OCI-LY3 (cell line): ENCODE results near the gene ZDHHC14.
"Not testable (repeated sequence)": the region's sequence is repeated elsewhere in the genome, so short reads cannot be mapped to it uniquely, and the experiment has no call there.

Source experiments
- H2AFZ ChIP-seq: fragments of 200-600, 300-600 bp; shearing (Covaris generic); 2 replicates; pipeline ENCODE4 v1.6.0; 2014; ENCODE audit warnings: antibody characterized with exemption, low read depth, low read length
- H3K27ac ChIP-seq: fragments of 200-600, 300-600 bp; sonication (generic); 2 replicates; pipeline ENCODE4 v1.5.1; 2014; ENCODE audit warnings: mild to moderate bottlenecking, low read length, moderate library complexity, mixed read lengths
- H3K27me3 ChIP-seq: fragments of 200-600, 300-600 bp; sonication (generic); 2 replicates; pipeline ENCODE4 v1.6.1; 2014; ENCODE audit warnings: low read depth, low read length, mixed read lengths
- H3K36me3 ChIP-seq: fragments of 200-600, 300-600 bp; sonication (generic); replicated peaks from 2 replicates; pipeline ENCODE3; 2014; ENCODE audit warnings: low read depth, low read length, mixed read lengths
- H3K4me1 ChIP-seq: fragments of 300-600, 200-600 bp; sonication (generic); 2 replicates; pipeline ENCODE4 v1.6.1; 2014; ENCODE audit warnings: low read length, mixed read lengths
- H3K4me2 ChIP-seq: fragments of 200-600, 300-600 bp; sonication (generic); 2 replicates; pipeline ENCODE4 v1.6.1; 2014; ENCODE audit warnings: low read length, mixed read lengths
- H3K4me3 ChIP-seq: fragments of 300-600, 200-600 bp; sonication (generic); 2 replicates; pipeline ENCODE4 v1.5.1; 2014; ENCODE audit warnings: antibody characterized with exemption, mild to moderate bottlenecking, low read length, moderate library complexity
- H3K79me2 ChIP-seq: fragments of 300-600, 200-600 bp; shearing (Covaris generic); 2 replicates; pipeline ENCODE4 v1.6.1; 2014; ENCODE audit warnings: mild to moderate bottlenecking, low read length, mixed read lengths
- H3K9ac ChIP-seq: fragments of 300-600, 200-600 bp; shearing (Covaris generic); 2 replicates; pipeline ENCODE4 v1.6.0; 2014; ENCODE audit warnings: mild to moderate bottlenecking, low read length, moderate library complexity
- H3K9me3 ChIP-seq: fragments of 200-600, 300-600 bp; shearing (Covaris generic); 2 replicates; pipeline ENCODE4 v1.6.1; 2014; ENCODE audit warnings: low read length, mixed read lengths; ENCODE audit not compliant: insufficient read depth
- H4K20me1 ChIP-seq: fragments of 200-600, 300-600 bp; sonication (generic); 2 replicates; pipeline ENCODE4 v1.6.1; 2016; ENCODE audit warnings: low read length, mixed read lengths; ENCODE audit not compliant: insufficient read depth
- CTCF ChIP-seq: fragments of 200-600, 300-600 bp; sonication (generic); IDR thresholded peaks from 2 replicates; pipeline ENCODE4 v1.5.1; 2014; ENCODE audit warnings: antibody characterized with exemption, low read length, low read depth
- EZH2phosphoT487 ChIP-seq: fragments of 200-600 bp; shearing (Covaris generic); IDR thresholded peaks from 2 replicates; pipeline ENCODE4 v1.6.1; 2018; ENCODE audit warnings: antibody characterized with exemption, mixed run types, low read depth

The ZDHHC14 gene

GRCh38 chr6:157571950-157572349 is 191.0 kb downstream of the ZDHHC14 start:
- Histone ChIP-seq H3K27ac (no peak overlapping the region), H4K20me1 (no peaks in the 10 kb centered on the region), H3K79me2 (no peaks in the 10 kb centered on the region), H3K4me2 (no peak overlapping the region), H3K36me3 (peaks cover 6% of the 10 kb centered on the region), H3K4me3 (no peak overlapping the region), H2AFZ (no peak overlapping the region), H3K9ac (no peak overlapping the region), H3K9me3 (no peaks in the 10 kb centered on the region), H3K4me1 (peaks cover 33% of the 10 kb centered on the region), H3K27me3 (no peaks in the 10 kb centered on the region)
- TF ChIP-seq EZH2phosphoT487 (no peak), CTCF (no peak)

DNA sequence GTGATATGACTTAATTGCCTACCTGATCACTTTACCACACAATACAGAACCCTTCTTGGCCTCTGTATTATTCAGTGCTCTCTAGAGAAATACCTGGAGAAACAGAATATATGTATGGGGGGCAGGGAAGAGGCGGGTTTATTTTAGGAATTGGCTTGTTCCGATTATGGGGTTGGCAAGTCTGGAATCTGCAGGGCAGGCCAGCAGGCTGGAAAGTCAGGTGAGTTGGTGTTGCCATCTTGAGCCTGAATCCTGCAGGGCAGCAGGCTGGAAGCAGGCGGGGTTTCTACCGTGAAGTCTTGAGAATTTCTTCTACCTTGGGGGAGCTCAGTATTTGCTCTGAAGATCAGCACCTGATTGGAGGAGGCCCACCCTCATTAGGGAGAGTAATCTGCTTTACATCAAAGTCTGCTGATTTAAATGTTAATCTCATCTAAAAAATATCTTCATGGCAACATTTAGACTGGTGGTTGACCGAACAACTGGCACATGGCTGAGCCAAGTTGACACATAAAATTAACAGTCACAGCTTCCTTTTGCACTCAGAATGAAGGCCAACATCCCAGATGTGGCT is 193.9 kb downstream of the ZDHHC14 start:
- H3K4me1 ChIP-seq = peaks cover 16% of the 10 kb centered on the region
- H4K20me1 ChIP-seq = no peaks in the 10 kb centered on the region
- H3K9me3 ChIP-seq = no peaks in the 10 kb centered on the region
- TF ChIP-seq CTCF = no peak
- no peak for TF ChIP-seq EZH2phosphoT487
- no peaks in the 10 kb centered on the region for H3K36me3 ChIP-seq
- no peak overlapping the region for H3K27ac ChIP-seq
- H3K4me3 ChIP-seq = no peak overlapping the region
- H3K9ac ChIP-seq = no peak overlapping the region
- no peaks in the 10 kb centered on the region for H3K79me2 ChIP-seq
- H2AFZ ChIP-seq = no peak overlapping the region
- H3K27me3 ChIP-seq = no peaks in the 10 kb centered on the region
- no peak overlapping the region for H3K4me2 ChIP-seq

GRCh38 chr6:157575436-157576145 is 194.6 kb downstream of the ZDHHC14 start:
- no peaks in the 10 kb centered on the region for H3K27me3 ChIP-seq
- no peaks in the 10 kb centered on the region for H3K36me3 ChIP-seq
- no peak for TF ChIP-seq CTCF
- TF ChIP-seq EZH2phosphoT487 = no peak
- H3K79me2 ChIP-seq = no peaks in the 10 kb centered on the region
- H3K4me1 ChIP-seq = peaks cover 10% of the 10 kb centered on the region
- no peak overlapping the region for H2AFZ ChIP-seq
- no peaks in the 10 kb centered on the region for H3K9me3 ChIP-seq
- H3K4me2 ChIP-seq = no peak overlapping the region
- H3K4me3 ChIP-seq = no peak overlapping the region
- no peak overlapping the region for H3K27ac ChIP-seq
- no peak overlapping the region for H3K9ac ChIP-seq
- no peaks in the 10 kb centered on the region for H4K20me1 ChIP-seq

DNA sequence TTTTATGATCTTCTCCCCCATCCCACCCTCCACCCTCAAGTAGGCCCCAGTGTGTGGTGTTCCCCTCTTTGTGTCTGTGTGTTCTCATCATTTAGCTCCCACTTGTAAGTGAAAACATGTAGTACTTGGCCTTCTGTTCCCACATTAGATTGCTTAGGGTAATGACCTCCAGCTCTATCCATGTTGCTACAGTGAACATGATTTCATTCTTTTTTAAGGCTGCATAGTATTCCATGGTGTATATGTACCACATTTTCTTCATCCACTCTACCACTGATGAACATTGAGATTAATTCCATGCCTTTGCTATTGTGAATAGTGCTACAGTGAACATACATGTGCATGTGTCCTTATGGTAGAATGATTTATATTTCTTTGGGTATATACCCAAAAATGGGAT is 196.0 kb downstream of the ZDHHC14 start:
- H3K27ac ChIP-seq, H3K4me3 ChIP-seq: not testable (repeated sequence)

GRCh38 chr6:157578527-157578926 is 197.5 kb downstream of the ZDHHC14 start:
- H3K79me2 ChIP-seq, H3K36me3 ChIP-seq, H3K4me2 ChIP-seq, H2AFZ ChIP-seq, H3K9me3 ChIP-seq, H3K9ac ChIP-seq, H3K27me3 ChIP-seq, H3K4me1 ChIP-seq, H4K20me1 ChIP-seq, H3K27ac ChIP-seq, H3K4me3 ChIP-seq: not testable (repeated sequence)

More for the DNA sequence above, 196.0 kb downstream of the ZDHHC14 start:
- not testable (repeated sequence) for H3K9ac ChIP-seq, H3K9me3 ChIP-seq, H3K79me2 ChIP-seq, H3K4me1 ChIP-seq, H3K4me2 ChIP-seq, H3K36me3 ChIP-seq, H2AFZ ChIP-seq, H3K27me3 ChIP-seq, H4K20me1 ChIP-seq
